Neural crest cell (in vitro differentiated cells): ENCODE data around the gene CACNG8. TPM values are rescaled to one million over a fixed set of nuclear protein-coding genes. Genes with fewer than 3 reads are reported as not detected.

Experiments
- DNase-seq: peaks from one replicate; pipeline ENCODE4 v3.0.0; 2021; ENCODE audit warnings: low read depth, mixed read lengths, low spot score
- H3K27ac Mint-ChIP-seq: one replicate; pipeline ENCODE4 v1.8.0; 2021; ENCODE audit warnings: mild to moderate bottlenecking, mixed read lengths; ENCODE audit not compliant: unreplicated experiment
- H3K27me3 Mint-ChIP-seq: 2 replicates; pipeline ENCODE4 v1.8.0; 2021; ENCODE audit warnings: low read depth, mild to moderate bottlenecking, mixed read lengths
- H3K36me3 Mint-ChIP-seq: 2 replicates; pipeline ENCODE4 v1.8.0; 2021; ENCODE audit warnings: low read depth, mild to moderate bottlenecking, mixed read lengths
- H3K4me1 Mint-ChIP-seq: 2 replicates; pipeline ENCODE4 v1.8.0; 2021; ENCODE audit warnings: mixed read lengths
- H3K4me3 Mint-ChIP-seq: one replicate; pipeline ENCODE4 v1.8.0; 2021; ENCODE audit warnings: mild to moderate bottlenecking, mixed read lengths
- H3K9me3 Mint-ChIP-seq: 2 replicates; pipeline ENCODE4 v1.8.0; 2021; ENCODE audit warnings: mixed read lengths
- CTCF ChIP-seq: fragments of 200-600 bp; sonication (generic); conservative IDR thresholded peaks from 2 replicates; pipeline ENCODE4 v1.5.0; 2021; ENCODE audit warnings: antibody characterized with exemption, mild to moderate bottlenecking
- total RNA-seq: library from RNA; stranded (reverse); gene quantifications from 2 replicates; pipeline ENCODE4 v1.2.1, GENCODE V29; 2021

The CACNG8 gene
- total RNA-seq, 1 donor from 2014 or later, result 0.33 TPM

- TF ChIP-seq CTCF, result no peak
- H3K27ac Mint-ChIP-seq, result no peak overlapping the region
- H3K36me3 Mint-ChIP-seq, result no peaks in the 10 kb centered on the region
- no peaks in the 10 kb centered on the region for H3K9me3 Mint-ChIP-seq
- peaks cover 76% of the 10 kb centered on the region for H3K27me3 Mint-ChIP-seq
- H3K4me3 Mint-ChIP-seq, result peak overlapping the region; percentile 24
- DNase-seq, result no peak
- peaks cover 28% of the 10 kb centered on the region for H3K4me1 Mint-ChIP-seq
Measured at GRCh38 chr19:53957448-53958167, 5.1 kb upstream of the CACNG8 start.

GRCh38 chr19:53958168-53958571 is 4.6 kb upstream of the CACNG8 start:
- no peak for TF ChIP-seq CTCF
- peaks cover 28% of the 10 kb centered on the region for H3K4me1 Mint-ChIP-seq
- DNase-seq, result no peak
- peaks cover 78% of the 10 kb centered on the region for H3K27me3 Mint-ChIP-seq
- H3K36me3 Mint-ChIP-seq, result no peaks in the 10 kb centered on the region
- no peak overlapping the region for H3K4me3 Mint-ChIP-seq
- H3K9me3 Mint-ChIP-seq, result no peaks in the 10 kb centered on the region
- no peak overlapping the region for H3K27ac Mint-ChIP-seq

- Mint-ChIP-seq H3K4me3 (no peak overlapping the region), H3K27me3 (peaks cover 84% of the 10 kb centered on the region), H3K36me3 (no peaks in the 10 kb centered on the region), H3K9me3 (no peaks in the 10 kb centered on the region), H3K27ac (no peak overlapping the region), H3K4me1 (peaks cover 28% of the 10 kb centered on the region)
- no peak for DNase-seq
- no peak for TF ChIP-seq CTCF
Measured at GRCh38 chr19:53958823-53959757, 3.6 kb upstream of the CACNG8 start.

GRCh38 chr19:53960187-53960586 is 2.5 kb upstream of the CACNG8 start:
- no peak for DNase-seq
- H3K4me3 Mint-ChIP-seq, result peak overlapping the region; percentile 13
- peaks cover 91% of the 10 kb centered on the region for H3K27me3 Mint-ChIP-seq

GRCh38 chr19:53960886-53961285 is 1.9 kb upstream of the CACNG8 start:
- Mint-ChIP-seq H3K9me3 (no peaks in the 10 kb centered on the region), H3K36me3 (no peaks in the 10 kb centered on the region), H3K4me3 (peak overlapping the region; percentile 13), H3K27ac (no peak overlapping the region), H3K4me1 (peaks cover 28% of the 10 kb centered on the region), H3K27me3 (peaks cover 90% of the 10 kb centered on the region)
- TF ChIP-seq CTCF, result no peak
- DNase-seq, result no peak

More at GRCh38 chr19:53960187-53960586, 2.5 kb upstream of the CACNG8 start:
- no peaks in the 10 kb centered on the region for H3K9me3 Mint-ChIP-seq
- peaks cover 28% of the 10 kb centered on the region for H3K4me1 Mint-ChIP-seq
- TF ChIP-seq CTCF, result no peak
- H3K36me3 Mint-ChIP-seq, result no peaks in the 10 kb centered on the region
- H3K27ac Mint-ChIP-seq, result no peak overlapping the region
